Measurements from ENCODE around the gene PMPCA. TPM values are rescaled to one million over a fixed set of nuclear protein-coding genes. Genes with fewer than 3 reads are reported as not detected.

Gene PMPCA
- total and polyA plus RNA-seq, 2 donors, result 15.1 to 43.7 TPM

GRCh38 chr9:136447173-136447778 lies 36.8 kb downstream of the PMPCA start:
- no peaks in the 10 kb centered on the region for H3K36me3 ChIP-seq (ENCODE audit: insufficient read depth)
- 93% methylated on average over 27 of the region's 27 CpGs for WGBS
- no peak overlapping the region for H3K27ac ChIP-seq (ENCODE audit: low read depth)
- DNase-seq (ENCODE audit: extremely low spot score), result no peak
- no peaks in the 10 kb centered on the region for H3K4me1 ChIP-seq (ENCODE audit: insufficient read depth)
- no peak overlapping the region for H3K4me3 ChIP-seq (ENCODE audit: low read depth, low read length)

- no peak overlapping the region for H3K27ac ChIP-seq (ENCODE audit: low read depth)
- no peak for DNase-seq (ENCODE audit: extremely low spot score)
- no peaks in the 10 kb centered on the region for H3K4me1 ChIP-seq (ENCODE audit: insufficient read depth)
- H3K4me3 ChIP-seq (ENCODE audit: low read depth, low read length), result no peak overlapping the region
- 94% methylated on average over 3 of the region's 3 CpGs for WGBS
- no peaks in the 10 kb centered on the region for H3K36me3 ChIP-seq (ENCODE audit: insufficient read depth)
These were observed 38.2 kb downstream of the PMPCA start for GRCh38 chr9:136448655-136449054.

GRCh38 chr9:136451221-136451877 lies 40.9 kb downstream of the PMPCA start:
- 86% methylated on average over 26 of the region's 26 CpGs for WGBS
- Histone ChIP-seq H3K4me1 (ENCODE audit: insufficient read depth) (no peaks in the 10 kb centered on the region), H3K27ac (ENCODE audit: low read depth) (no peak overlapping the region), H3K36me3 (ENCODE audit: insufficient read depth) (peaks cover 7% of the 10 kb centered on the region), H3K4me3 (ENCODE audit: low read depth, low read length) (no peak overlapping the region)
- no peak for DNase-seq (ENCODE audit: extremely low spot score)

- Histone ChIP-seq H3K4me1 (ENCODE audit: insufficient read depth) (no peaks in the 10 kb centered on the region), H3K36me3 (ENCODE audit: insufficient read depth) (peaks cover 12% of the 10 kb centered on the region), H3K27ac (ENCODE audit: low read depth) (no peak overlapping the region), H3K4me3 (ENCODE audit: low read depth, low read length) (no peak overlapping the region)
- DNase-seq (ENCODE audit: extremely low spot score), result no peak
- 92% methylated on average over 11 of the region's 11 CpGs for WGBS
These were observed 42.9 kb downstream of the PMPCA start for GRCh38 chr9:136453326-136453725.

- no peak for DNase-seq (ENCODE audit: extremely low spot score)
- Histone ChIP-seq H3K4me1 (ENCODE audit: insufficient read depth) (no peaks in the 10 kb centered on the region), H3K27ac (ENCODE audit: low read depth) (no peak overlapping the region), H3K36me3 (ENCODE audit: insufficient read depth) (peaks cover 12% of the 10 kb centered on the region), H3K4me3 (ENCODE audit: low read depth, low read length) (no peak overlapping the region)
- 89% methylated on average over 25 of the region's 25 CpGs for whole genome bisulfite sequencing
These were observed 43.8 kb downstream of the PMPCA start for GRCh38 chr9:136454026-136454796.

GRCh38 chr9:136455043-136456002 lies 44.9 kb downstream of the PMPCA start:
- no peak for DNase-seq (ENCODE audit: extremely low spot score)
- 92% methylated on average over 43 of the region's 43 CpGs for WGBS
- no peak overlapping the region for H3K4me3 ChIP-seq (ENCODE audit: low read depth, low read length)
- H3K4me1 ChIP-seq (ENCODE audit: insufficient read depth), result no peaks in the 10 kb centered on the region
- H3K27ac ChIP-seq (ENCODE audit: low read depth), result no peak overlapping the region
- peaks cover 12% of the 10 kb centered on the region for H3K36me3 ChIP-seq (ENCODE audit: insufficient read depth)

GRCh38 chr9:136456258-136456657 lies 45.8 kb downstream of the PMPCA start:
- H3K4me1 ChIP-seq (ENCODE audit: insufficient read depth), result no peaks in the 10 kb centered on the region
- H3K27ac ChIP-seq (ENCODE audit: low read depth), result no peak overlapping the region
- WGBS, result 89% methylated on average over 9 of the region's 9 CpGs
- DNase-seq (ENCODE audit: extremely low spot score), result no peak
- no peak overlapping the region for H3K4me3 ChIP-seq (ENCODE audit: low read depth, low read length)
- peaks cover 12% of the 10 kb centered on the region for H3K36me3 ChIP-seq (ENCODE audit: insufficient read depth)

GRCh38 chr9:136457326-136457725 lies 46.9 kb downstream of the PMPCA start:
- Histone ChIP-seq H3K36me3 (ENCODE audit: insufficient read depth) (peaks cover 12% of the 10 kb centered on the region), H3K27ac (ENCODE audit: low read depth) (no peak overlapping the region)
- WGBS, result 96% methylated on average over 24 of the region's 24 CpGs

GRCh38 chr9:136459425-136459824 lies 49.0 kb downstream of the PMPCA start:
- WGBS, result 97% methylated on average over 28 of the region's 28 CpGs
- no peak overlapping the region for H3K4me3 ChIP-seq (ENCODE audit: low read depth, low read length)
- no peak for DNase-seq (ENCODE audit: extremely low spot score)
- peaks cover 15% of the 10 kb centered on the region for H3K36me3 ChIP-seq (ENCODE audit: insufficient read depth)
- H3K4me1 ChIP-seq (ENCODE audit: insufficient read depth), result no peaks in the 10 kb centered on the region
- H3K27ac ChIP-seq (ENCODE audit: low read depth), result no peak overlapping the region

More at GRCh38 chr9:136457326-136457725, 46.9 kb downstream of the PMPCA start:
- no peak for DNase-seq (ENCODE audit: extremely low spot score)
- Histone ChIP-seq H3K4me3 (ENCODE audit: low read depth, low read length) (no peak overlapping the region), H3K4me1 (ENCODE audit: insufficient read depth) (no peaks in the 10 kb centered on the region)

- peaks cover 14% of the 10 kb centered on the region for H3K36me3 ChIP-seq (ENCODE audit: insufficient read depth)
- no peak for DNase-seq (ENCODE audit: extremely low spot score)
- no peak overlapping the region for H3K27ac ChIP-seq (ENCODE audit: low read depth)
- 96% methylated on average over 23 of the region's 23 CpGs for WGBS
- H3K4me1 ChIP-seq (ENCODE audit: insufficient read depth), result no peaks in the 10 kb centered on the region
- H3K4me3 ChIP-seq (ENCODE audit: low read depth, low read length), result no peak overlapping the region
These were observed 50.4 kb downstream of the PMPCA start for GRCh38 chr9:136460772-136461325.

- WGBS, result 98% methylated on average over 17 of the region's 17 CpGs
- no peak for DNase-seq (ENCODE audit: extremely low spot score)
- Histone ChIP-seq H3K27ac (ENCODE audit: low read depth) (no peak overlapping the region), H3K4me3 (ENCODE audit: low read depth, low read length) (no peak overlapping the region), H3K4me1 (ENCODE audit: insufficient read depth) (no peaks in the 10 kb centered on the region), H3K36me3 (ENCODE audit: insufficient read depth) (peaks cover 16% of the 10 kb centered on the region)
These were observed 52.2 kb downstream of the PMPCA start for GRCh38 chr9:136462664-136463063.

GRCh38 chr9:136463578-136463977 lies 53.1 kb downstream of the PMPCA start:
- 91% methylated on average over 14 of the region's 14 CpGs for WGBS
- no peak overlapping the region for H3K27ac ChIP-seq (ENCODE audit: low read depth)
- H3K36me3 ChIP-seq (ENCODE audit: insufficient read depth), result peaks cover 16% of the 10 kb centered on the region
- DNase-seq (ENCODE audit: extremely low spot score), result no peak
- H3K4me1 ChIP-seq (ENCODE audit: insufficient read depth), result no peaks in the 10 kb centered on the region
- no peak overlapping the region for H3K4me3 ChIP-seq (ENCODE audit: low read depth, low read length)

GRCh38 chr9:136464241-136464640 lies 53.8 kb downstream of the PMPCA start:
- no peak for DNase-seq (ENCODE audit: extremely low spot score)
- no peak overlapping the region for H3K4me3 ChIP-seq (ENCODE audit: low read depth, low read length)
- peaks cover 16% of the 10 kb centered on the region for H3K36me3 ChIP-seq (ENCODE audit: insufficient read depth)
- no peak overlapping the region for H3K27ac ChIP-seq (ENCODE audit: low read depth)
- 95% methylated on average over 6 of the region's 6 CpGs for WGBS
- no peaks in the 10 kb centered on the region for H3K4me1 ChIP-seq (ENCODE audit: insufficient read depth)
